Epithelial cell of proximal tubule (primary cell): ENCODE measurements around the gene CLASP1. TPM values are rescaled to one million over a fixed set of nuclear protein-coding genes. Genes with fewer than 3 reads are reported as not detected.

Experiments
- DNase-seq: peaks from one replicate; pipeline ENCODE4 v3.0.0-alpha.2; 2011; ENCODE audit warnings: low read depth
- H3K4me3 ChIP-seq: 2 replicates; pipeline ENCODE4 v1.5.1; 2011; ENCODE audit warnings: low read depth, mild to moderate bottlenecking, low read length
- CTCF ChIP-seq: conservative IDR thresholded peaks from 2 replicates; pipeline ENCODE4 v1.5.1; 2012; ENCODE audit warnings: low read depth, mild to moderate bottlenecking, low read length
- total RNA-seq: library from RNA; depleted of rRNA; stranded (reverse); fragments of >200 nt; gene quantifications from 2 replicates; pipeline ENCODE4 v1.2.3, GENCODE V29; 2015

Gene CLASP1
- total RNA-seq, 1 donor from 2014 or later = 35.0 TPM

GRCh38 chr2:121398853-121399252 lies 250.4 kb downstream of the CLASP1 start:
- H3K4me3 ChIP-seq = no peak overlapping the region
- DNase-seq = no peak
- TF ChIP-seq CTCF = no peak

GRCh38 chr2:121390082-121390692 lies 259.1 kb downstream of the CLASP1 start:
- no peak overlapping the region for H3K4me3 ChIP-seq
- no peak for DNase-seq
- TF ChIP-seq CTCF = no peak

GRCh38 chr2:121388371-121388770 lies 260.9 kb downstream of the CLASP1 start:
- no peak overlapping the region for H3K4me3 ChIP-seq
- DNase-seq = peak; percentile 32
- no peak for TF ChIP-seq CTCF

GRCh38 chr2:121387591-121388325 lies 261.5 kb downstream of the CLASP1 start:
- no peak overlapping the region for H3K4me3 ChIP-seq
- TF ChIP-seq CTCF = no peak
- no peak for DNase-seq

- DNase-seq = peak; percentile 49
- no peak for TF ChIP-seq CTCF
- no peak overlapping the region for H3K4me3 ChIP-seq
These were observed 262.6 kb downstream of the CLASP1 start for GRCh38 chr2:121386707-121387106.

DNA sequence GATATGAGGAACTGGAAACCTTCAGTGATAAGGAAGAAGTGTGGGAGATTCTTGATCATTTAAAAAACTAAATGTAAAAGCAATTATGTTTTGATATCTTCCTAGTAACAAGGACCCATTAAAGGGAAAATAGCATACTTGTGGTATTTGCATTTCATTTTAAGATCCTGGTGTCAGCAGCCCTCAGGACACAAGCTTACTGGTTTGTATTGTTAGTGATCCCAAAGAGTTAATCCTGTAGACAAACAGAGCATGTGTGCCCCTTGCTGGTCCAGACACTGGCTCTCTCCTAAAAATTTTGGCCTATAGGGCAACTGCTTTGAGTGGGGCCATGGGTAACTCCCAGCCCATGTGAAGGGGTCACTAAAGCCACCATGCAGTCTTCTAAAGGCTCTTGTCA lies 263.2 kb downstream of the CLASP1 start:
- no peak for DNase-seq
- H3K4me3 ChIP-seq = no peak overlapping the region
- TF ChIP-seq CTCF = no peak

DNA sequence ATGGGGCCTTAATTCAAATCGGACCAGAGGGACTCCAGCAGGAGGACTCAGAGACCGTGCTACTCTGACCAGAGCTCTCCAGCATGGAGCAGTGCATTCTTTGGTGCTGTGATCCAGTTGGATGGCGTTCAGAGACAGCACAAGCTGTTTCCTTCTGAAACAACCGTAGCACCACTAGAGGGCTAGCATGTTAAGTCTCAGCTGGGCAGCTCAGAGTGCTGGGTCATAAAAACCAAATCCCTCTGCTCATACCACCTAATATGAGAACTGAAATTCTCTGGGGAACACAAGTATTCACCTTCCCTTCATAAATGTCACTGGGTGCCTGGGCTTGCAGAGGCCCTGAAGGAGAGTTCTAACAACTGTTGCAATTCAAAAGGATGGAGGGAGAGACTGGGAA lies 266.5 kb downstream of the CLASP1 start:
- H3K4me3 ChIP-seq = no peak overlapping the region
- peak; percentile 34 for TF ChIP-seq CTCF
- no peak for DNase-seq
